ENCODE data around the gene CLCN1.

CLCN1 gene

DNA sequence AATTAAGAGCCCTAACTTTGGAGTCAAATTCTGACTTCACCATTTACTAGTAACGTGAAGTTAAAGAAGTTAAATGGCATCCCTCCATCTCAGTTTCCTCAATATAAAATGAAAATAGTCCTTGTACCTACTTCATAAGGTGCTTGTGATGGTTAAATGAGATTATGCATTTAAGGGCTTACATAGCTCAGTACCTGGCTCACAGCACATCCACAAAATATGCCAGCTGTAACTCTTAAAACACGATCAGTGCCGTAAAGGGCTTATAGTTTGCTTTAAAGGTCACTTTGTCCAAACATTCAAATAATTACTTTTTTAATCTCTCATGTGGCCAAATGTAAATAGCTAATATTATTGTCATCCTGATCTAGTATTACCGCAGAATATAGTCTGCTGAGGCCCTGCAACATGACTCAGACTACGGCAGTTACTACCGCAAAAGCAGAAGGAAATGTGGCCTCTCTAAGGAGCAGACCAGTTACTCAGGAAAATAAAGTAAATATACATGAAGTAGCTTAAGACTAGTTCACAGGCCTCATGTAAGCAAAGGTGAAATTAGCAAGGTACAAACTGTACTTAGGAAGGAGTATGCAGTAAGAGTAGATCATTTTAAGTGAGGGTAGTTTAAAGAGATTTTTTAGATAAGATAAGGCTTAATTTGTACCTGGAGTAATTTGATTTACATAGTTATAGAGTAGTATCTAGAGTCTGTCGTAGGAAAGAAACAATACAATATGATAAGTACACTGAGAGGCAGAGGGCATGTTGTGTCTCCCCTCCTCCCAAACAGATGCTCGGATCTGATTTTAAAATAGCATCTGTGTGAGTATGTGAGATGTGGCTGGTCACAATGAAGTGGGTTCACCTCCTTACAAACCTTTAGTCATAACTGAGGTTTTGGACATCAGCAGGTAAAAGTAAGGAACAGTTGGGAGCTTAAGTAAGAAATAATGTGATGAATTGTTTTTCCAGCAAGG is 14.7 kb upstream of the CLCN1 start:
- 5% methylated on average over 7 of the region's 8 CpGs for WGBS (ENCODE audit: insufficient coverage)
- Histone ChIP-seq H3K4me3 (ENCODE audit: control insufficient read depth in 1 of 7, extremely low read depth in 1 of 7, insufficient read depth in 4 of 7, low read depth in 2 of 7, low read length in 6 of 7) (peak overlapping the region in 4 of 7 experiments; percentile 4 to 53 (median 40)), H3K4me1 (ENCODE audit: control extremely low read depth in 1 of 4, control insufficient read depth in 4 of 4, insufficient read depth in 4 of 4, low read length in 3 of 4) (peaks cover 38 to 69% (median 47%) of the 10 kb centered on the region in 4 experiments), H3K27ac (ENCODE audit: insufficient read depth in 1 of 2, low read depth in 1 of 2, low read length in 2 of 2, poor library complexity in 1 of 2, severe bottlenecking in 2 of 2) (peak overlapping the region; percentile 95 to 98), H3K9me3 (ENCODE audit: control extremely low read depth in 1 of 5, control insufficient read depth in 4 of 5, insufficient read depth in 2 of 5, low read depth in 1 of 5, low read length in 4 of 5) (no peaks in the 10 kb centered on the region), H3K27me3 (replicated peaks in 2 of 5; ENCODE audit: control insufficient read depth in 4 of 5, insufficient read depth in 5 of 5, low read length in 4 of 5) (no peaks in the 10 kb centered on the region), H3K36me3 (ENCODE audit: control insufficient read depth in 4 of 4, insufficient read depth in 4 of 4, low read length in 3 of 4) (peaks cover 23 to 85% (median 56%) of the 10 kb centered on the region in 4 experiments)
- ChIA-PET POLR2A (interaction anchor here (0.8 to 1.3 kb wide), 4 partner anchors 9 to 79 kb away, joined by 3 to 6 read pairs (median 4); partner anchors contain the start of gene GSTK1), CTCF (interaction anchor here (0.7 to 5.1 kb wide), 15 partner anchors 8 to 87 kb away, joined by 3 to 44 read pairs (median 5); partner anchors contain the start of gene GSTK1)
- DNase-seq = peak; percentile 86 to 97 (median 95)

DNA sequence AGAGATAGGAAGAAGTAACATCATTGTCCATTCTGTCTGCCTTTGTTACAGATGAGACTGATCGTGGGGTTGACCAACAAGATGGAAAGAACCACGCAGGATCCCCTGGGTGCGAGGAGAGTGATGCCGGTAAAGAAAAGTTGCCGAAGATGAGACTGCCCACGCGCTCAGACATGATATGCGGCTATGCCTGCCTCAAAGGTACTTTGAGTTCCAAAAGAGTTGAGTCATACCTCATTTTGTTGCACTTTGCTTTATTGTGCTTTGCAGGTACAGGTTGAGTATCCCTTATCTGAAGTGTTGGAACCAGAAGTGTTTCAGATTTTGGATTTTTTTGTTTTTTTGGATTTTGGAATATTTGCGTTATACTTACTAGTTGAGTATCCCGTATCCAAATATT is 12.2 kb upstream of the CLCN1 start:
- WGBS (ENCODE audit: insufficient coverage) = 93% methylated on average over 8 of the region's 10 CpGs
- Histone ChIP-seq H3K4me1 (ENCODE audit: control extremely low read depth in 1 of 4, control insufficient read depth in 4 of 4, insufficient read depth in 4 of 4, low read length in 3 of 4) (peaks cover 33 to 75% (median 52%) of the 10 kb centered on the region in 4 experiments), H3K36me3 (ENCODE audit: control insufficient read depth in 4 of 4, insufficient read depth in 4 of 4, low read length in 3 of 4) (peaks cover 24 to 89% (median 56%) of the 10 kb centered on the region in 4 experiments), H3K27me3 (replicated peaks in 2 of 5; ENCODE audit: control insufficient read depth in 4 of 5, insufficient read depth in 5 of 5, low read length in 4 of 5) (no peaks in the 10 kb centered on the region), H3K4me3 (ENCODE audit: control insufficient read depth in 1 of 7, extremely low read depth in 1 of 7, insufficient read depth in 4 of 7, low read depth in 2 of 7, low read length in 6 of 7) (no peak overlapping the region), H3K9me3 (ENCODE audit: control extremely low read depth in 1 of 5, control insufficient read depth in 4 of 5, insufficient read depth in 2 of 5, low read depth in 1 of 5, low read length in 4 of 5) (no peaks in the 10 kb centered on the region), H3K27ac (ENCODE audit: insufficient read depth in 1 of 2, low read depth in 1 of 2, low read length in 2 of 2, poor library complexity in 1 of 2, severe bottlenecking in 2 of 2) (no peak overlapping the region)
- CTCF ChIA-PET = interaction anchor here (0.9 to 7.5 kb wide), 4 partner anchors 9 to 71 kb away, joined by 3 to 108 read pairs (median 4); no protein-coding TSS in a partner anchor
- no peak for DNase-seq
- POLR2A ChIA-PET = interaction anchor here (0.6 kb wide), 1 partner anchor 111 kb away, joined by 3 read pairs; no protein-coding TSS in a partner anchor

DNA sequence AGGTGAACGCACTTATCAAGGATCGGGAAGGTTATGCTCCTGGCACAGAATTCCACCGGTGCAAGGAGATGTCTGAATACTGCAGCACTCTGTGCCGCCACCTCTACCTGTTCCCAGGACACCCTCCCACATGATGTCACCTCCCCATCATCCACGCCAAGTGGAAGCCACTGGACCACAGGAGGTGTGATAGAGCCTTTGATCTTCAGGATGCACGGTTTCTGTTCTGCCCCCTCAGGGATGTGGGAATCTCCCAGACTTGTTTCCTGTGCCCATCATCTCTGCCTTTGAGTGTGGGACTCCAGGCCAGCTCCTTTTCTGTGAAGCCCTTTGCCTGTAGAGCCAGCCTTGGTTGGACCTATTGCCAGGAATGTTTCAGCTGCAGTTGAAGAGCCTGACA is 11.0 kb upstream of the CLCN1 start:
- Histone ChIP-seq H3K9me3 (ENCODE audit: control extremely low read depth in 1 of 5, control insufficient read depth in 4 of 5, insufficient read depth in 2 of 5, low read depth in 1 of 5, low read length in 4 of 5) (no peaks in the 10 kb centered on the region), H3K27ac (ENCODE audit: insufficient read depth in 1 of 2, low read depth in 1 of 2, low read length in 2 of 2, poor library complexity in 1 of 2, severe bottlenecking in 2 of 2) (peak overlapping the region in 1 of 2 experiments; percentile 27), H3K27me3 (replicated peaks in 2 of 5; ENCODE audit: control insufficient read depth in 4 of 5, insufficient read depth in 5 of 5, low read length in 4 of 5) (no peaks in the 10 kb centered on the region), H3K36me3 (ENCODE audit: control insufficient read depth in 4 of 4, insufficient read depth in 4 of 4, low read length in 3 of 4) (peaks cover 23 to 81% (median 53%) of the 10 kb centered on the region in 4 experiments), H3K4me1 (ENCODE audit: control extremely low read depth in 1 of 4, control insufficient read depth in 4 of 4, insufficient read depth in 4 of 4, low read length in 3 of 4) (peaks cover 27 to 64% (median 42%) of the 10 kb centered on the region in 4 experiments), H3K4me3 (ENCODE audit: control insufficient read depth in 1 of 7, extremely low read depth in 1 of 7, insufficient read depth in 4 of 7, low read depth in 2 of 7, low read length in 6 of 7) (no peak overlapping the region)
- 93% methylated on average over 6 of the region's 6 CpGs for WGBS (ENCODE audit: insufficient coverage)
- ChIA-PET CTCF (interaction anchor here (0.7 to 7.5 kb wide), 23 partner anchors 8 to 199 kb away, joined by 3 to 108 read pairs (median 3); partner anchors contain the start of gene CLCN1), POLR2A (no interaction called here)
- DNase-seq = no peak

DNA sequence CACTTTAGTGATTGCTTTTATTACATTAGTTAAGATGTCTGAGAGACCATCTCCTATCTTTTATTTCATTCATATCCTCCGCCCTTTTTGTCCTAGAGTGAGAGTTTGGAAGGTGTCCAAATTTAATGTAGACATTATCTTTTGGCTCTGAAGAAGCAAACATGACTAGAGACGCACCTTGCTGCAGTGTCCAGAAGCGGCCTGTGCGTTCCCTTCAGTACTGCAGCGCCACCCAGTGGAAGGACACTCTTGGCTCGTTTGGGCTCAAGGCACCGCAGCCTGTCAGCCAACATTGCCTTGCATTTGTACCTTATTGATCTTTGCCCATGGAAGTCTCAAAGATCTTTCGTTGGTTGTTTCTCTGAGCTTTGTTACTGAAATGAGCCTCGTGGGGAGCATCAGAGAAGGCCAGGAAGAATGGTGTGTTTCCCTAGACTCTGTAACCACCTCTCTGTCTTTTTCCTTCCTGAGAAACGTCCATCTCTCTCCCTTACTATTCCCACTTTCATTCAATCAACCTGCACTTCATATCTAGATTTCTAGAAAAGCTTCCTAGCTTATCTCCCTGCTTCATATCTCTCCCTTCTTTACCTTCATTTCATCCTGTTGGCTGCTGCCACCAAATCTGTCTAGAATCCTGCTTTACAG is 10.4 kb upstream of the CLCN1 start:
- Histone ChIP-seq H3K27ac (ENCODE audit: insufficient read depth in 1 of 2, low read depth in 1 of 2, low read length in 2 of 2, poor library complexity in 1 of 2, severe bottlenecking in 2 of 2) (peak overlapping the region in 1 of 2 experiments; percentile 27), H3K36me3 (ENCODE audit: control insufficient read depth in 4 of 4, insufficient read depth in 4 of 4, low read length in 3 of 4) (peaks cover 23 to 75% (median 48%) of the 10 kb centered on the region in 4 experiments), H3K4me3 (ENCODE audit: control insufficient read depth in 1 of 7, extremely low read depth in 1 of 7, insufficient read depth in 4 of 7, low read depth in 2 of 7, low read length in 6 of 7) (no peak overlapping the region), H3K9me3 (ENCODE audit: control extremely low read depth in 1 of 5, control insufficient read depth in 4 of 5, insufficient read depth in 2 of 5, low read depth in 1 of 5, low read length in 4 of 5) (no peaks in the 10 kb centered on the region), H3K4me1 (ENCODE audit: control extremely low read depth in 1 of 4, control insufficient read depth in 4 of 4, insufficient read depth in 4 of 4, low read length in 3 of 4) (peaks cover 23 to 62% (median 39%) of the 10 kb centered on the region in 4 experiments), H3K27me3 (replicated peaks in 2 of 5; ENCODE audit: control insufficient read depth in 4 of 5, insufficient read depth in 5 of 5, low read length in 4 of 5) (no peaks in the 10 kb centered on the region)
- ChIA-PET POLR2A (no interaction called here), CTCF (interaction anchor here (0.6 to 7.5 kb wide), 28 partner anchors 8 to 199 kb away, joined by 3 to 108 read pairs (median 4); partner anchors contain the start of gene CLCN1)
- 68% methylated on average over 7 of the region's 10 CpGs for WGBS (ENCODE audit: insufficient coverage)
- DNase-seq = peak; percentile 67 to 78 (median 77)

DNA sequence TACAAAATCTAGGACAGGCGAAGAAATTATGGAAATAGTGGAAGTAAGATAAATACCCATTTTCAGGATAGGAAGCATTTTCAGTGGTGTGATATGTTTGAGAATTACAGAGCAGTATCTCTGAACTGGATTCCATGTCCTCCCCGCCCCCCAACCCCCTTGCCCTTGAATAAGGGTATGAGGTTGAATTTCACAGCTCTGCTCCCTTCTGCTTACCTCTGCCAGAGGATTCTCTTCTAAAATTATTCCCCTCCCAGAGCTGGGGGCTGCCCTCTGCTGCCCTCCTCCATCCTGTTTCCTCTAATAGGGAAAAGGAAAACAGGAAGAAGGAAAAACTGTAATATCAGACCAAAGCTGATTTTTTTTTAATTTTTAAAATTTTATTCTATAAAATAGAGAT is 7.3 kb upstream of the CLCN1 start:
- CTCF ChIA-PET = interaction anchor here (0.8 to 7.5 kb wide), 10 partner anchors 9 to 93 kb away, joined by 3 to 108 read pairs (median 4); partner anchors contain the start of gene CASP2
- DNase-seq = no peak
- whole genome bisulfite sequencing (ENCODE audit: insufficient coverage) = 89% methylated on average over 1 of the region's 2 CpGs
- H3K27me3 ChIP-seq (replicated peaks in 2 of 5; ENCODE audit: control insufficient read depth in 4 of 5, insufficient read depth in 5 of 5, low read length in 4 of 5) = no peaks in the 10 kb centered on the region
- no peaks in the 10 kb centered on the region for H3K9me3 ChIP-seq (ENCODE audit: control extremely low read depth in 1 of 5, control insufficient read depth in 4 of 5, insufficient read depth in 2 of 5, low read depth in 1 of 5, low read length in 4 of 5)
- H3K4me3 ChIP-seq (ENCODE audit: control insufficient read depth in 1 of 7, extremely low read depth in 1 of 7, insufficient read depth in 4 of 7, low read depth in 2 of 7, low read length in 6 of 7) = no peak overlapping the region
- H3K27ac ChIP-seq (ENCODE audit: insufficient read depth in 1 of 2, low read depth in 1 of 2, low read length in 2 of 2, poor library complexity in 1 of 2, severe bottlenecking in 2 of 2) = peak overlapping the region in 1 of 2 experiments; percentile 47
- peaks cover 12 to 52% (median 32%) of the 10 kb centered on the region in 4 experiments for H3K36me3 ChIP-seq (ENCODE audit: control insufficient read depth in 4 of 4, insufficient read depth in 4 of 4, low read length in 3 of 4)
- H3K4me1 ChIP-seq (ENCODE audit: control extremely low read depth in 1 of 4, control insufficient read depth in 4 of 4, insufficient read depth in 4 of 4, low read length in 3 of 4) = peaks cover 6 to 37% (median 18%) of the 10 kb centered on the region in 4 experiments
- POLR2A ChIA-PET = interaction anchor here (1.3 kb wide), 1 partner anchor 72 kb away, joined by 3 read pairs; no protein-coding TSS in a partner anchor

DNA sequence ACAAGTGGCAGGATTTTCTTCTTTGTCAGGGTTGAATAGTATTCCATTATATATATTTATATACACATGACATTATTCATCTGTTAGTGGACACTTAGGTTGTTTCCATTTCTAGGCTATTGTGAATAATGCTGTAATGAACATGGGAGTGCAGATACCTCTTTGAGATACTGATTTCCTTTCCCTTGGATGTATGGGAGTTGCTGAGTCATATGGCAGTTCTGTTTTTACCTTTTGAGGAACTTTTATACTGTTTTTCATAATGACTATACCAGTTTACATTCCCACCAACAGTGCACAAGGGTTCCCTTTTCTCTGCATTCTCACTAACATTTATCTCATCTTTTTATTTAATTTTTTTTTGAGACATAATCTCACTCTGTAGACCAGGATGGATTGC is 1.8 kb upstream of the CLCN1 start:
- peak in 2 of 3 donors; percentile 29 to 34 for DNase-seq
- H3K4me1 ChIP-seq (ENCODE audit: control extremely low read depth in 1 of 4, control insufficient read depth in 4 of 4, insufficient read depth in 4 of 4, low read length in 3 of 4) = peaks cover 6 to 33% (median 23%) of the 10 kb centered on the region in 4 experiments
- peak overlapping the region in 1 of 7 experiments; percentile 14 for H3K4me3 ChIP-seq (ENCODE audit: control insufficient read depth in 1 of 7, extremely low read depth in 1 of 7, insufficient read depth in 4 of 7, low read depth in 2 of 7, low read length in 6 of 7)
- H3K36me3 ChIP-seq (ENCODE audit: control insufficient read depth in 4 of 4, insufficient read depth in 4 of 4, low read length in 3 of 4) = peaks cover 0 to 3% (median 0%) of the 10 kb centered on the region in 4 experiments
- H3K9me3 ChIP-seq (ENCODE audit: control extremely low read depth in 1 of 5, control insufficient read depth in 4 of 5, insufficient read depth in 2 of 5, low read depth in 1 of 5, low read length in 4 of 5) = no peaks in the 10 kb centered on the region
- no peak overlapping the region for H3K27ac ChIP-seq (ENCODE audit: insufficient read depth in 1 of 2, low read depth in 1 of 2, low read length in 2 of 2, poor library complexity in 1 of 2, severe bottlenecking in 2 of 2)
- H3K27me3 ChIP-seq (replicated peaks in 2 of 5; ENCODE audit: control insufficient read depth in 4 of 5, insufficient read depth in 5 of 5, low read length in 4 of 5) = no peaks in the 10 kb centered on the region
- POLR2A ChIA-PET = no interaction called here
- CTCF ChIA-PET = no interaction called here
